Thyroid gland (tissue), 4 donors: ENCODE data around the gene SLC25A21.

ENCODE experiments used
- CTCF ChIP-seq, 6 experiments: fragments of 200-600 bp in 3 of 6; fragments of 450-650 bp in 3 of 6; sonication (generic) in 3 of 6; IDR thresholded peaks; one replicate each; pipeline ENCODE4 v1.5.1; 2016 to 2019; ENCODE audit warnings: antibody characterized with exemption in 6 of 6, mild to moderate bottlenecking in 2 of 6, inconsistent platforms in 1 of 6, moderate library complexity in 1 of 6
- POLR2A ChIP-seq, 2 donors: fragments of 450-650 bp; IDR thresholded peaks; one replicate each; pipeline ENCODE4 v1.6.1; 2017; ENCODE audit warnings: antibody characterized with exemption in 2 of 2, mild to moderate bottlenecking in 2 of 2, moderate library complexity in 1 of 2

GRCh38 chr14:36647417-36647823 is 525.0 kb downstream of the SLC25A21 start:
- TF ChIP-seq CTCF (IDR thresholded peaks at IDR 0.05) (no peak), POLR2A (IDR thresholded peaks at IDR 0.05) (no peak)
